Suppressor macrophage (primary cell): ENCODE measurements around the gene CHST6.
"Not testable (repeated sequence)": the region's sequence is repeated elsewhere in the genome, so short reads cannot be mapped to it uniquely, and the experiment has no call there.

Experiments used
- DNase-seq, 4 experiments: peaks; one replicate each; pipeline ENCODE4 v3.0.0-alpha.2; 2020 to 2022

The CHST6 gene

DNA sequence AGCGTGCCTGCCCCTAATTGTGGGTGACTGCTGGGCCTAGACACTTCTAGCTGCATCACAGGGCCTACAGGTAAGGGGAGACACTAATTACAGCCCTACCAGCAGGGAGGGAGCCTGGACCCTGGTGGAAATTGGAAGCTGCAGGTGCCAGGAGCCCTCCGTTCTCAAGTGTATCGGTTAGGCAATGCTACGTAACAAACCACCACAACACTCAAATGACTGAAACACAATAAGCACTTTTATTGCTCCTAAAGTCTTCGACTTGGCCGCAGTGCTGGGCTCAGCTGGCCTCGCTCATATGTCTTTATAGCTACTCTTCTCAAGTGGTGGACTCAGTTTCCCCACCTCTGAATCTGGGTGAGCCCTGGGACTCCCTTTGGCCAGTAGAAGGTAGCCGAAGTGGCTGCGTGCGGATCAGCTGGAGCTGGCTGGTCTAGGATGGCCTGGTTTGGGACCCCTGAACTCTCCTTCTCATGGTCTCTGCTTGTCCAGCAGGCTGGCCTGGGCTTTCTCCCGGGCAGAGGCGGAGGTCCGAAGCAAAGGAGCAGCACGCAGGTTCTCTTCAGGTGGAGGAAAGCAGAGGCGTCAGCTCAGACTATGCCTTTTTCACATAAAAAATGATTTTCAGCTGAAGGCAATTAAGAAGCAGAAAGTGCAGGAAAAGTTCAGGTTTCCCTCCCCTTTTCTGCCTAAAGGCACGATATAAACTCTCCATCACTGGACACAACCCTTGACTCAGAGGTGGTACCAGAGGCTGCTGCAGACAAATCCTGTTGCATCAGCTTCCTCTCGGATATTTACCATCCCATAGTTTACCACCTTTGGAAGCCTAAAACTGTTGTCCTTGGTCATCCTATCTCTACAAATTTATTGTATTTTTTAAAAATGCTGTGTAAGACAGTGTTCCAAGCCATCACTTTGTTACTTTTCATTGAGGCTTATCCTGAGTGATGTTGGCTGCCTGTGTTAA, 22.0 kb downstream of the CHST6 start:
- DNase-seq = no peak

DNA sequence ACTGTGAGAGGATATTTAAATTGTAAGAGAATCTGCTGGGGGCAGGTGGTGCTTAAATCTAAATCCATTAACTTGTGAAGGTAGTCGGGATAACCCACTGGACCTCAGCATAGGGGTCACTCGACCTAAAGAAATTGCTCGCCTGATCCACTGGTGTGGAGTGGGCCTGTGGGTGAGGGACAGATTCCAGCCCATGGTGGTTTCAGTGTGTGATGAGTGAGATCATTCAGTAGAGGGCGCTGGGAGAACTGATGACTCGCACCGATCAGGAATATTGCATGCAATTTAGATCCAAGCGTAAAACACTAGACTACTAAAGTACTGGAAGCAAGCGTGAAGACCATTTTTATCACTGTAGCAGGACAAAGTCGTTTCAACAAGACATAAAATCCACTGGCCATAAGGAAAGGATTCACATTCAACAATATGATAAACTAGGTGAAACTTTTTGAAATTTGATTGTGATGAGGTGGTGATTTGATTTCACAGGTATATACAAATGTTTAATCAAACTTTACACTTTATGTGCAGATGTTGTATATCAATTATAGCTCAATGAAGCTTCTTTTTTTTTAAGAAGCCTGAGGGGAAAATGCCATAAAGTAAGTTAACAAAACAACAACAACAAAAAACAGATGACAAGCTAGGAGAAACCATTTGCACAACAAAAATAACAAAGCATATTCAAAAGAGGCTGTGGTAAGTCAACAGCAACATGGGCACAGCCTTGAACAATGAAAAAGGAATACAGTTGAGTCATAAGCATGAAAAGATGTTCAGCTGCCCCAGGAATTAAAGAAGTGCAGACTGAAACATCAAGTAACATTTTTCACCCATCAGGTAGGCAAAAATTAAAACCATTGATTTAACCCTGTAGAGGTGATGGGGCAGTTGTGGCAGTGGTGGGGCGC, 23.3 kb downstream of the CHST6 start:
- DNase-seq = peak; percentile 59 to 81 (median 72)

DNA sequence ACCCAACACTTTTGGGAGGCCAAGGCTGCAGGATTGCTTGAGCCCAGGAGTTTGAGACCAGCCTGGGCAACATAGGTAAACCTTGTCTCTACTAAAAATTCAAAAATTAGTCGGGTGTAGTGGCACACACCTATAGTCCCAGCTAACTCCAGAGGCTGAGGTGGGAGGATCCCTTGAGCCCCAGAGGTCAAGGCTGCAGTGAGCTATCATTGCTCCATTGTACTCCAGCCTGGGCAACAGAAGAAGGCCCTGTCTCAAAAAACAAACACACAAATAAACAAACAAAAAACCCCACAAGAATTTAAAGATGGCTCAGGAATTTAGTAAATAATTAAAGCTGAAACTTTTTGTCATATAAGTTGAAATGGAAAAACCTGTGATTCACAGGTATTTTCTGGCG, 28.5 kb downstream of the CHST6 start:
- no peak for DNase-seq

DNA sequence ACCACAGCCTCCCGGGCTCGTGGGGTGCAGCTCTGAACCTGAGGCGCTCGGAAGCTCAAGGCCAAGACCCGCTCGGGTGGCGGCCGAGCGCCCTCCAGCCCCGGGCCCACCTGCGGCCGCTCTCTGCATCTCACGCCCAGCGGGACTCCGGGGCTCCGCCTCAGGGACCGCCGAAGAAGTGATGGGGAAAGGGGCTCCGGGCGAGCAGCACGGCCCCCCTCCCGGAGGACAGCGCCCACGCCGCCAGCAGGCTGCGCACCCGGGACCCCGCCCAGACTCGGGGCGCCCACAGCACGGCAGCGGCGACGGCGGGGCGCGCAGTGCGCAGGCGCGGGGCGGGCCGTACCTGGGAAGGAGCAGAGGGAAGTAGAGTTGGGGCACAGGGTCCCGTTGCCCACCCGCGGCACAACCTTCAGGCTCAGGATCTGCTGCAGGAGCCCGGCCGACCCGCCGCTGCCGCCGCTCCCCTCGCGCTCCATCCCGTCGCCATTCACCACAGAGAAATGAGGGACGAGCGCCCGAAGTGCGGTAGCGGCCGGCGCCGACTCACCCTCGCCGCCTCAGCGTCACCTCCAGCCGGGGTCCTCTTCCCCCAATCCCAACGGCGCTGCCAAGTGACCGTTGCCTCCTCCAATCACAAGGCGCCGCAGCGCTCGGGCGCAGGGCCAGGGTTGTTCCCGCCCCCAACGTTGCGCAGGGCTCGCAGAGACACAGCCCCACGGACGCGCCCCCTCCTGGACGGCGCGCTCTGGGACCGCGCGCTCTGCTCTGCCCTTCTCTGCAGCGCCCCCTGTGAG, 30.9 kb downstream of the CHST6 start, which contains the start of gene TMEM170A:
Gene TMEM170A (minus strand): TSS at position 568 of the 797 bp plus-strand sequence. CDS start 89 bp downstream, at position 479.
- peak; percentile 99 to 100 (median 100) for DNase-seq

DNA sequence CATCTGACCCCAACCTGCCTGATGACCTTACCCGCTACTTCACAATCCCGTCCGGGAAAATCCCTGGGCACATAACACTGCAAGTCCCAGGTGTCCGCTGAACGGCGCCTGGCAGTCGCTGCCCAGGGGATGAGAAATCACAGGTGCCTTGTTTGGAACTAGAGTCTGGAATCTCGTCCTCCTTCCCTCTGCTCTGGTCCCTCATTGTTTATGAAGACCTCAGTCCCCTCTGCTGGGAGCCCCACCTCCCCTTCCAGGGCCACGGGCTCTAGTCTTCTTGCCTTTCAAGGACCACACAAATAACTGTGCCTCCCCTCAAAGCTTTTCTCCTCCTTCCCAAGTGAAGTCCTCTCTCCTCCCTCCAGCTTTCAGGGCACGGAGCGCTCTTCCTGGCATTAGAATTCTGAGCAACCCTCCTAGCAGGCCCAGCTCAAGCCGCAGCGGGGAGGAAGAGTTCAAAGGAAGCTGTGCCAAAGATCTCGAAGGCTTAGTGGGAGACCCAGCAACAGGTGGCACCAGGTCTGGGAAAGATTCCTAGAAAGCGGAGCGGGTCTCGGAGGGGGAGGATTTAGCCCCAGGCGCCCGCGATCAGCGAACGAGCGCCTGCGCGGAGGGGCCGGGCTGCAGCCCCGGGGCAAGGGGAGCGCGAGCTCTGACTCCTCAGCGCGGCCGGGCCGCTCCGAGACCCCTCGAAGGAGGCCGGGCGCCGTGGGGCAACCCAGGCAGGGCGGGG, 31.7 kb downstream of the CHST6 start:
- peak; percentile 13 to 38 (median 20) for DNase-seq

DNA sequence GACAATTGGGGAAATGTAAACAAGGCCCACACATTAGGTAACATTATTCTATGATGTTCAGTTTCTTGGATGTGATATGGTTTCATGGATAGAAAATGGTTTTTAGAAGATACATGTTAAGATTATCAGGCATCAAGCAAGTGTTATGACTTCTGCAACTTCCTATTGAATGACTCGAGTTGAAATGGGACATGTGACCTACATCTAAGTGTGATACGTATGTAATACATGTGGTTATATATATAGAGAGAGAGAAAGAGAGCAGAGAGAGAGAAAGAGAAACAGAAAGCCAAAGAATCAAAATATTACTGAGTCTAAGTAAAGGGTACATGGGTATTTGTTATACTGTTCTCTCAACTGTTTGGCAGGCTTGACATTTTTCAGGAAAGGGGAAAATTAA, 32.4 kb downstream of the CHST6 start:
- peak in 3 of 4 experiments; percentile 7 to 59 (median 50) for DNase-seq

DNA sequence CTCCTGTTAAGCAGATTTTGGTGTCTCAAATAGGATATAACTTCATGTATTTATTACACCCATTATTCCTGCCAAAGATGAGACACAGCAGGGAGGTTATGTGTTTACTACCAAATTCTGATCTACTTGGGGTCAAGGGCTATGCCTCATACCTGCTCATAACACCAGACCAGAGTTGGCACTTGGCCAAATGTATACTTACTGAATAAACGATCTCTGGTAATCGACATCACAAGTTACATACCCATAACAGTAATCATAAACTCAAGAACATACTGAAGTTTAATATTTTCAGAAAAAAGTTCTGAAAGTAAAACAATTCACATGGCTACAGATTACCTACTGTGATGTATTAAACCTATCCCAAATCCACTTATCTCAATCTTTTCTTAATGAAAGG, 33.7 kb downstream of the CHST6 start:
- no peak for DNase-seq

DNA sequence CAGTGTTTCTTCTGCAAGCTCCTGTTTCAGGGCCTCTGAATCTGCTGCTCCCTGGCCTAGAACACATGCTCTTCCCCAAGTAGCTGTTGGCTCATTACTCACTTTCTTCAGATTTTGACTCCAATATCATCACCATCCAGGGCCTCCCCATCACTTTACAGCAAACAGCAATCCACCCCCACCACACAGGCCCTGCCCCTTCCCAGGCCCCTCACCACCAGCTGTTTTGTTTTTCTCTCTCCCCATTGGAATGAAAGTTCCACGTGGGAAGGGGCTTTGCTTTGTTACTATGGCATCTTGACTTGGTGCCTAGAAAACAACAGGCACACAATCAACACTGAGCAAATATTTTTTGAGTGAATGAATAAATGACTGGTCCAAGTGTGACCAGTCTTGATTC, 34.8 kb downstream of the CHST6 start:
- no peak for DNase-seq

DNA sequence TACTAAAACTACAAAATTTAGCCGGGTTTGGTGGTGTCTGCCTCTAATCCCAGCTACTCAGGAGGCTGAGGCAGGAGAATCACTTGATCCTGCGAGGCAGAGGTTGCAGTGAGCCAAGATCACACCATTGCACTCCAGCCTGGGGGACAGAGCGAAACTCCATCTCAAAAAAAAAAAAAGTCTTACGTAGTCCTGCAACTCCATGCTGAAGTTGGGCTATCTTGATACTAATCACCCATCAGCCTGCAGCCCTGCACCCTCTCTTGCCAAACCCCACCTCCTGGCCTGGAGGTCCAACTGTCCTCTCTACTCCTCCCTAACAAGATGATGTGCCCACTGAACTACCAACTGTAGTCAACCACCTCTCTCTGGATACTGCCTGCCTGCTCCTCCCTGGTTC, 35.5 kb downstream of the CHST6 start:
- DNase-seq = no peak

DNA sequence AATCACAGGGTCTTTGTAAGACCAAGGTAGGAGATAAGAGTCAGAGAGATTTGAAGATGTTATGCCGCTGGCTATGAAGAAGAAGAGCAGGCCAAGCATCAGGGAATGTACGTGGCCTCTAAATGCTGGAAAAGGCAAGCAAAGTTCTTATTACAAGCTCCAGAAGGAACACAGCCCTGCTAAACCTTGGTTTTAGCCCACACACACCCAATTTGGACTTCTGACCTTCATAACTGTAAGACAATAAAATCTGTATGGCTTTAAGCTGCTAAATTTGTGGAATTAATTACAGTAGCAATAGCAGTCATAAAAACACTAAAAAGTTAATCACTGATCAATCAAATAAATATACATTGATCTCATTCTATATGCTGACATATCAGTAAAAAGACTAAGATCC, 36.8 kb downstream of the CHST6 start:
- no peak for DNase-seq

DNA sequence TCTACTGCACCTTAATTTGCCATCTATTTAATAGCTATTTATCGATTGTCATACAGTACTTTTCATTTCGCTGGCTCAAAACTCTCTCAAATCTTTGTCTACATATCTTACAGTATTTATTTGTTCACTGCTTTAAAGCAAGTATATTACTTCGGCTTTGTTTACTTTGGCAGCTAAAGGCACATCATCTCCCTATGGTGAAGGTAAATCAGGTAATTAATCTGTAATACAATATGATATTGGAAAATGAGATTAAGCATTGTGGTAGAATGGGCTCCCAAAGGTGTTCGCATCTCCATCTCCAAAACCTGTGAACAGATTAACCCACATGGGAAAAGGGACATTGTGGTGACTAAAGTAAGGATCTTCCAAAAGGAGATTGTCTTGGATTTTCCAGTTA, 37.2 kb downstream of the CHST6 start:
- no peak for DNase-seq

DNA sequence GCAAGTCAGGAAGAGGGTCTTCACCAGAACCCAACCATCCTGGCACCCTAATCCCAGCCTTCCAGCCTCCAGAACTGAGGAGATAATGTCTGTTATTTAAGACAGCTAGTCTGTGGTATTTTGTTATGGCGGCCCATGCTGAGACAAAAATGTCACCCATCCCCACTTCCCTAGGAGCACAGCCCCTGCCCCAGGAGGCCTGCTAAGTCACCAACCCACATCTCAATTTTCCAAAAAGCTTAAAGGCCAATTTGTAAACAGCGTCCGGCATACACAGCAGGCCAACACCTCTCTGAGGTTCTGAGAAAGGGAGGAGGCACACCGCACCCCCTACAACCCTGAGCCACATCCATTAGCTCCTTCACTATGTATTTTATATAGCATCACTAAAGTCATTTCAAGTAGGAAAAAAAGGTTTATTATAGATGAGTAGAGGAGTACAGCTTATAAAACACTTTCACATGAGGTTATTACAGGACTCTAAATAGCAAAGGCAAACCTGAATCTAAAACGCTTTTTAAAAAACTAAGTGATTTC, 37.7 kb downstream of the CHST6 start:
- DNase-seq = no peak

DNA sequence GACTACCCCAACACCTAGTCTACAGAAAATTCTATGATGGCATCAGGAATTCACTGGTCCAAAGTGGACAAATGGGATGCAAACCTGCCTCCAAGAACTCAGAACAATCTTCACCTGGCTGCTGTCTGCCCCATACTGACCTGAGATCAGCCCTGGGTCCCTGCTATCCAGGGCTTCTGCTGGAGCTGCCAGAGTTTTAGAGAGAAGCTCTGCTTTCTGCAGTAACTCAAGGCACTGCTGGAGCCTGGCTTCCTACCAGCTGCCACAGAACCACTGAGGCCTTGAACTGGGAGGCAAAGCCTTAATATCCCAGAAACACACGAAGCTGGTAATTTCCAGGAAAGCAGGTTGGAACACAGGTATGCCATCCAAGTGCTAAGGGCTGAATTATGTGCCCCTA, 38.3 kb downstream of the CHST6 start:
- DNase-seq = no peak

DNA sequence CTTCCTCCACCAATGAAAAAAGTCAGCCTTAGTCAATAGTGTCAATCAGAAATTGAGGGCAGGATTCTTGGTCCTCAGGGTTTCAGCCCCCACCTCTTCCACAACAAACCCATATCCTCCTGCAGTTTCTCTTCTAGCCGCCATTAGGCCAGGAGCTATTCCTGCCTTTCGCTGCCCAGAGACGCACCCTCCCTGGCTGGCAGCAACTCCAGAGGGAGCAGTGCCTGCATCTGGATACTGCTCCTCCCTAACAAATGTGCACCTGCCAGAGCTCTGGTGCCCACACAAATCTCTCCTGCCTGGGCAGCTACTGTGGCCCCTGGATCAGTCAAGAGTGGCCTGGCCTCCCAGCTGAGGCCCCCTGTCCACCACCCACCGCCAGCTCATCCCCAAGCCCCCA, 38.8 kb downstream of the CHST6 start:
- not testable (repeated sequence) for DNase-seq

DNA sequence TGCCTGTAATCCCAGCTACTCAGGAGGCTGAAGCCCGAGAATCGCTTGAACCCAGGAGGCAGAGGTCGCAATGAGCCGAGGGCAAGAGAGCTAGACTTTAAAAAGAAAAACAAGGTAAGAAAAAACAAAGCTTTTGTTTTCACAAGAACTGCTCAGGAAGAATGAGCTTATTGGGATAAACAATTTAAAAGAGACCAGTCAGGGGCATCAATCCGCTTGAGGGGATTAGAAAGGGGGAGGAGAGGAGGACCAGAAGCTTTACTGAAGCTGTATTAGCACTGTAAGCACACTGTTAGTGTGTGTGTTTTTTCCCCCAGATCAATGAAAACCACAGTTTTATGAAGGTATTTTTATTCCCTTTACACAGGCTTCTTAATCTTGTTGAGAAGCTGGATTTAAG, 39.6 kb downstream of the CHST6 start:
- no peak for DNase-seq

DNA sequence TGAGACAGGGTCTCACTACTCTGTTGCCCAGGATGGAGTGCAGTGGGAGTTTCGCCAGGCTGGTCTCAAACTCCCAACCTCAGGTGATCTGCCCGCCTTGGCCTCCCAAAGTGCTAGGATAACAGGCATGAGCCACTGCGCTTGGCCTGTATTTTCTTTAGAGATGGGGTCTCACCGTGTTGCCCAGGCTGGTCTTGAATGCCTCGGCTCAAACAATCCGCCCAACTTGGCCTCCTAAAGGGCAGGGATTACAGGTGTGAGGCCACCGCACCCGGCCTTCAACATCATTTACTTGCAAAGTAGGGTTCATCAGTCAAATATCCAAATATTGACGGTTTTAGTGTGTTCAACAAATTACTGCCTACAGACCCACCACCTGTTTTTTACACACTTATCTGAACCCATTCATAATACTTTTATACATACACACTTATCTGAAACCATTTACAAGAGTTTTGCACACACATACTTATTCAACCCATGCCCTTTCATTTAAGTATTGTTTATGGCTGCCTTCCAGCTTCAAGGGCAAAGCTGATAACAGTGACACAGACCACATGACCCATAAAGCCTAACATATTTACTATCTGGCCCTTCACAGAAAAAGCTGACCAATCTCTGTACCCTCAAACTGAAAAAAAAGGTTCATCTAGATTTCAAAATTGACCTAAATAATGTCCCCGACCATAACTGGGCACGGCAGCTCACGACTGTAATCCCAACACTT, 42.6 kb downstream of the CHST6 start:
- DNase-seq = no peak

DNA sequence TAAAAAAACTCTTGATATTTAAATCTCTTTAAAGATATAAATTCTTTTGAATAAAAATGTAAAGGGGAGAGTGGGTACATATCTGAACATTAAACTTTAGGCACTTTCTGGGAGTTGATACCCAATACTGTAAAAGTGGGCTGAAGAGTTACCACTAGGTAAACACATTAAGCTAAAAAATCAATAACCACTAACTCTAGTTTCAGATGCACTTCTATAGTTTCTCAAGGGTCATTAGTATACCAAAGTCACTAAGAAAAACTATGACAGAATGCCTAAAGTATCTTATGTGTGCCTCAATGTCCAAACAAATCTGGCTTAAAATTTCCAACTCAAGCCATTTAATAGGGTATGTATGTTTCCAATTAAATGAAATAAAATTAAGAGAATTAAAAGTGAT, 48.8 kb downstream of the CHST6 start:
- no peak for DNase-seq

DNA sequence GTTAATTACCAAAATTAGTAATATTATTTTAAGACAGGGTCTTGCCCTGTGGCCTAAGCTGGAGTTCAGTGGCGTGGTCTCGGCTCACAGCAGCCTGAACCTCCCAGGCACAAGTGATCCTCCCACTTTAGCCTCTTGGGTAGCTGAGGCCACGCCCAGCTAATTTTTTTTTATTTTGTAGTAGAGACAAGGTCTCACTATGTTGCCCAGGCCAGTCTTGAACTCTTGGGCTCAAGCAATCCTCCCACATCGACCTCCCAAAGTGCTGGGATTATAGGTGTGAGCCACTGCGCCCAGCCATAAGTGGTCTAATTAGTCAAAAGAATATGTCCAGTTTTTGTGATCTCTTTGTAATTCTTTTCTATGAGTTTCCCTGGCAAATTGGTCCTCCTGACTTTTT, 49.9 kb downstream of the CHST6 start:
- DNase-seq = no peak

DNA sequence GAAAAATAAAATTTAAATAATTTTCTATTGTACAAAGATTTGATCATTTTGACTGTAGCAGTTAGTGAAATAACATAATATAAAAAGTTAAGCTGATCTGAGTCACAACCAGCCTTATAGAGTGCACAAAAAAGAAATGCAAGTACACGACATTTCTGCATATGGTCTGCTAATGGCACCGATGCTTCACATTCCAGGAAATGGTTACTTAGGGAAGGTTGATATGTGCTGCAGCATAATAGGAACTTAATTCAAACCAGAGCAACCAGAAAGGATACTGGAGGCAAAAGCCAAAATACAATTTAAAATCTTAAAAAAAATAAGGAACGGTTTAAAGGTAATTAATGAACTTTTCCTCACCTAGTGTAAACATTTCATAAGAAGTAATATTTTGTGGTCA, 51.9 kb downstream of the CHST6 start:
- DNase-seq = no peak

DNA sequence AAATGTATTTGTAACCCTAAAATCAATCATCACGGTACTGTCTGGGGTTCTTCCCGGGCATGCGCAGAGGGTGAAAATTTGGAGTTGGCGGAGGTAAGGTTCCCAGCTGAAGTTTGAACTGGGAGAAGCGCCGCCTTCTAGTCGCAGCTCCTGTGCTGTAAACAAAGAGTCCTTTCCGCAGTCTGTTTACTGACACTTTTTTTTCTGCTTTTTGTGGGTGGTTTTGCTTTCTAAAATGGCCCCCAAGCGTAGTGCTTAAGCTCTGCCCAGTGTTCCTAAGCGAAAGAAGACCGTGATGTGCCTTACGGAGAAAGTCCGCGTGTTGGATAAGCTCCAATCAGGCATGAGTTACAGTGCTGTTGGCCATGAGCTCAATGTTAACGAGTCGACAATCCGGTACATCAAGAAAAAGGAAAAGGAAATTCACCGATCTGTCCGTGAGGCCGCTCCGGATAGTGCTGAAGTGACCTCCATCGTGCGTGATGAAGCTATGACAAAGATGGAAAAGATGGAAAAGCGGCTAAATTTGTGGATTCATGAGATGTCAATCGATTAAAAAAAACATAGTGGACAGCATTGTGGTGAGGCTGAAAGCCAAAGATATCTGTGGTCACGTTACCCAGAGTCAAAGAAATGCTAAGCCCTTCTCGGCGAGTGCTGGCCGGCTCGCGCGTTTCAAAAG, 61.4 kb downstream of the CHST6 start:
- peak; percentile 86 to 95 (median 90) for DNase-seq
